HCT116 (cell line): ENCODE measurements around the gene HAND1.

ENCODE experiments used
- EGR1 ChIP-seq: IDR thresholded peaks from 2 replicates; pipeline ENCODE4 v1.6.1; 2012; ENCODE audit warnings: low read depth
- EZH2phosphoT487 ChIP-seq: fragments of 200-600 bp; IDR thresholded peaks from 2 replicates; pipeline ENCODE4 v1.6.1; 2018; ENCODE audit warnings: antibody characterized with exemption, borderline replicate concordance
- POLR2A ChIP-seq: IDR thresholded peaks from 2 replicates; pipeline ENCODE4 v1.7.0; 2011; ENCODE audit warnings: borderline replicate concordance; ENCODE audit not compliant: insufficient read depth, insufficient read length; ENCODE audit errors: extremely low read depth
- ZNF274 ChIP-seq: fragments of 200-500 bp; sonication (Bioruptor generic); IDR thresholded peaks from 2 replicates; pipeline ENCODE4 v1.6.1; 2014; ENCODE audit warnings: mild to moderate bottlenecking, low read depth, low read length, inconsistent platforms
- TF ChIP-seq, protein P1 (sequence below), 3 experiments: fragments of 200-600 bp in 1 of 3; sonication (generic) in 1 of 3; IDR thresholded peaks in 2 of 3; conservative IDR thresholded peaks in 1 of 3; 2 replicates each; pipeline ENCODE4 v1.5.1; 2012 to 2017; ENCODE audit warnings: low read depth in 2 of 3, low read length in 2 of 3, antibody characterized with exemption in 1 of 3, borderline replicate concordance in 1 of 3, control low read depth in 1 of 3, mild to moderate bottlenecking in 1 of 3, mixed read lengths in 1 of 3, mixed run types in 1 of 3, moderate library complexity in 1 of 3; ENCODE audit not compliant: insufficient read depth in 1 of 3

DNA sequence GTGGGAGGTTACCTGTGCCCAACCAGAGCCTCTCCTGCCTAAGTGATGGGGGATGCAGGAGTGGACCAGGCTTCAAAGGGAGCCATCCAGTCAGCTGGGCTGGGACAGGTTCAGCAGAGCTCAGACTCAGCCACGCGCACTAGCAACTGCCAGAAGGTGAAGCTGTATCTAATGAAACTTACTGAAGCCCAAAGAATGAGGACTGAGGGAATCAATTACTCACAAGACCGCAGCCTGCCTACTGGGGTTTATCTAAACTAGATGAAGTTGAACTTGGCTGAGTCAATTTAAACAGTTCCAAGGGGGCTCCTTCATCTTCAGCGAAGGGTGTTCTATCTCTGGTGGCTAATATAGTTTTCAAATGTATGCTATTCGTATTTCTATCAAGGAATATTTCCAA lies 11.4 kb downstream of the HAND1 start:
- TF ChIP-seq ZNF274 (no peak), EZH2phosphoT487 (no peak), POLR2A (no peak), EGR1 (no peak)
- TF ChIP-seq, protein P1, sequence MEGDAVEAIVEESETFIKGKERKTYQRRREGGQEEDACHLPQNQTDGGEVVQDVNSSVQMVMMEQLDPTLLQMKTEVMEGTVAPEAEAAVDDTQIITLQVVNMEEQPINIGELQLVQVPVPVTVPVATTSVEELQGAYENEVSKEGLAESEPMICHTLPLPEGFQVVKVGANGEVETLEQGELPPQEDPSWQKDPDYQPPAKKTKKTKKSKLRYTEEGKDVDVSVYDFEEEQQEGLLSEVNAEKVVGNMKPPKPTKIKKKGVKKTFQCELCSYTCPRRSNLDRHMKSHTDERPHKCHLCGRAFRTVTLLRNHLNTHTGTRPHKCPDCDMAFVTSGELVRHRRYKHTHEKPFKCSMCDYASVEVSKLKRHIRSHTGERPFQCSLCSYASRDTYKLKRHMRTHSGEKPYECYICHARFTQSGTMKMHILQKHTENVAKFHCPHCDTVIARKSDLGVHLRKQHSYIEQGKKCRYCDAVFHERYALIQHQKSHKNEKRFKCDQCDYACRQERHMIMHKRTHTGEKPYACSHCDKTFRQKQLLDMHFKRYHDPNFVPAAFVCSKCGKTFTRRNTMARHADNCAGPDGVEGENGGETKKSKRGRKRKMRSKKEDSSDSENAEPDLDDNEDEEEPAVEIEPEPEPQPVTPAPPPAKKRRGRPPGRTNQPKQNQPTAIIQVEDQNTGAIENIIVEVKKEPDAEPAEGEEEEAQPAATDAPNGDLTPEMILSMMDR (IDR thresholded peaks at IDR 0.05 in 2 of 3, conservative IDR thresholded peaks at IDR 0.05 in 1 of 3; ENCODE audit: borderline replicate concordance in 1 of 3, insufficient read depth in 1 of 3, low read depth in 2 of 3, low read length in 2 of 3), result no peak
